NCI-H82 treated with DMSO at 0.1 percent for 48 hours (cell line): ENCODE measurements around the gene PEX26.

Source experiments
- DNase-seq: peaks from one replicate; lab custom pipeline; 2025; ENCODE audit not compliant: unreplicated experiment; lab: John Stamatoyannopoulos, UW

Gene PEX26

DNA sequence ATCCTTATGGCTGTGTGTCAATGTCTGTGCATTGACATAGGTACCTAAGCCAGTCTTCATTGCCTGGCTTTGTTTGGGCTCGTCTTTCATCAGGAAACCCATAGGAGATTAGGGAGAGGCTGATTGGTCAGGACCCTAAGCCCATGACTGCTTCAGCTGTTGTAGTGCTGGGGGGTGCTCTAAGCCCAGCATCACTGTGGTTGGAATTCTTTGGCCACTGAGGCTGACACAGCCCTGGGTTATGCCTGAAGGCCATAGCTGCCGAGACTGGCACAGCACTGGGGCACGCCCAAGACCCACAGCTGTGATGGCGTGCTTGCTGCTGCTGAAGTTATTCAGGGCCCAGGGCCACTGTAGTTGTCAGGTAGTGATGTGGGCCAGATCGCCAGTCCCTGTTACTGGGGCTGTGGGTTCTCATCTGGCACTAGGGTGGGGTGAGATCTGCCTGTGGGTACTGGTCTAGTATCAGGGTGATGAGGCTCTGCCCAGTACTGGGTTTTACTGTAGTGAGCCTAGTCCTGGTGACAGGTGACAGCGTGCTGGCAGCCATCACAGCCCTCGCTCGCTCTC lies 77.1 kb downstream of the PEX26 start:
- DNase-seq: no peak
